Occipital lobe (tissue), 3 donors: ENCODE data around the gene CUL1. TPM values are rescaled to one million over a fixed set of nuclear protein-coding genes. Genes with fewer than 3 reads are reported as not detected.

Source experiments
- DNase-seq: peaks from one replicate; lab custom pipeline; 2025; lab: John Stamatoyannopoulos, UW
- small RNA-seq: library from RNA; depleted of rRNA; stranded (forward); fragments of <200 nt; gene quantifications from one replicate; pipeline ENCODE3, GENCODE V24; 2014
- total RNA-seq: library from RNA; depleted of rRNA; stranded (reverse); fragments of >200 nt; gene quantifications from one replicate; pipeline ENCODE4 v1.2.3, GENCODE V29; 2014

Gene CUL1
- total RNA-seq, 1 donor from 2014 or later = 60.2 TPM

DNA sequence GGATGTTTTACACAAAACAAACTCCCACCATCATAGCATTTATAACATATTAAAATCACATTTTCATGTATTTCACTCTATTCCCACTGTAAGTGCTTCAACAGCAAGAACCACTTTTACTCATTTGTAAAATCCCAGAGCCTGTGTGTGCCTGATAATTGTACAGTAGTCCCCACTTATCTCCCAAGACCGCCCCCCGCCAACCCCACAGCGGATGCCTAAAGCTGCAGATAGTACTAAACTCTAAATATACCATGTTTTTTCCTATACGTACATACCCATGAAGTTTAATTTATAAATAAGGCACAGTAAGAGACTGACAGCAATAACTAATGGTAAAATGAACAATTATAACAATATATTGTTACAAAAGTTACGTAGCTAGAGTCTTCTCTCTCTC lies 151.9 kb downstream of the CUL1 start:
- DNase-seq = no peak

Small RNA genes within 50 kb of the gene (small RNA-seq; reads per million reads assigned to genes)
- not detected for gene RNU7-20P

Other genes starting within 250 kb of the CUL1 start
- gene C7orf33, start 108.1 kb upstream of the CUL1 start, total RNA-seq = not detected
- gene EZH2, start 185.4 kb downstream of the CUL1 start, total RNA-seq = 28.9 TPM